Gastrocnemius medialis (tissue), 4 donors: ENCODE results near the gene OR1N1. TPM values are rescaled to one million over a fixed set of nuclear protein-coding genes. Genes with fewer than 3 reads are reported as not detected.

ENCODE experiments used
- ATAC-seq, 2 donors: fragments of 150-250 bp; one replicate each; pipeline ENCODE4 v1.9.1; 2016
- DNase-seq, 2 donors: peaks; one replicate each; pipeline ENCODE4 v3.0.0-alpha.2; 2019
- H3K27ac ChIP-seq, 4 donors: fragments of 200-600 bp; sonication (generic); 1 replicate in 1 of 4; 2 replicates in 3 of 4; pipeline ENCODE4 v1.5.1; 2016 to 2018; ENCODE audit warnings: mild to moderate bottlenecking in 2 of 4, moderate library complexity in 1 of 4
- H3K27me3 ChIP-seq, 3 donors: fragments of 200-600 bp; sonication (generic) in 2 of 3; 1 replicate in 1 of 3; 2 replicates in 2 of 3; pipeline versions ENCODE4 v1.5.1 to v1.6.0; 2016 to 2019; ENCODE audit warnings: mild to moderate bottlenecking in 1 of 3, moderate library complexity in 1 of 3
- H3K36me3 ChIP-seq, 2 donors: fragments of 200-600 bp; sonication (generic) in 1 of 2; one replicate each; pipeline ENCODE4 v1.5.1; 2017 to 2018
- H3K4me1 ChIP-seq, 2 donors: fragments of 200-600 bp; sonication (generic) in 1 of 2; one replicate each; pipeline ENCODE4 v1.5.1; 2016 to 2017; ENCODE audit warnings: mild to moderate bottlenecking in 2 of 2
- H3K4me3 ChIP-seq, 4 donors: fragments of 200-600 bp; sonication (generic) in 3 of 4; 1 replicate in 1 of 4; 2 replicates in 3 of 4; pipeline ENCODE4 v1.5.1; 2016 to 2019; ENCODE audit warnings: mild to moderate bottlenecking in 2 of 4
- H3K9me3 ChIP-seq, 3 donors: fragments of 200-600 bp; sonication (generic) in 2 of 3; 1 replicate in 1 of 3; 2 replicates in 2 of 3; pipeline ENCODE4 v1.5.1; 2016 to 2019
- POLR2A ChIP-seq, 2 donors: fragments of 450-650 bp; IDR thresholded peaks; one replicate each; pipeline ENCODE4 v1.6.1; 2017; ENCODE audit warnings: antibody characterized with exemption in 2 of 2, mild to moderate bottlenecking in 2 of 2, moderate library complexity in 2 of 2
- in situ Hi-C, 4 donors: fragments of 200-750 bp; cut with MboI; loops; one replicate each; pipeline versions ENCODE4 v1.15.0 to v1.8.0; 2017; ENCODE audit warnings: low sequenced_read_pairs in 4 of 4
- intact Hi-C: fragments of 100-400 bp; cut with DNase I; formaldehyde crosslinking; loops from one replicate; pipeline ENCODE4 v1.15.1; 2023; ENCODE audit warnings: low total_unique reads
- total RNA-seq, 4 donors: library from RNA; depleted of rRNA; stranded (reverse); fragments of >200 nt; gene quantifications; one replicate each; pipeline versions ENCODE4 v1.1.0 to v1.2.3, GENCODE V29; 2016
- TF ChIP-seq, protein P1 (sequence below), 5 experiments: fragments of 450-650 bp in 3 of 5; fragments of 200-600 bp in 2 of 5; sonication (generic) in 2 of 5; IDR thresholded peaks in 4 of 5; conservative IDR thresholded peaks in 1 of 5; 1 replicate in 4 of 5; 2 replicates in 1 of 5; pipeline ENCODE4 v1.5.1; 2016 to 2019; ENCODE audit warnings: antibody characterized with exemption in 5 of 5, mild to moderate bottlenecking in 3 of 5, moderate library complexity in 3 of 5

Gene OR1N1
- total RNA-seq, 4 donors from 2014 or later: not detected

GRCh38 chr9:122477826-122478225, 49.3 kb downstream of the OR1N1 start, which contains the start of gene OR1J1:
TSS of gene OR1J1 (minus strand) at chr9:122477926. CDS start at chr9:122477926, 0 bp downstream.
- DNase-seq (no peak), ATAC-seq (no peak)
- in situ Hi-C loops: no loop called here
- Histone ChIP-seq H3K36me3 (no peaks in the 10 kb centered on the region), H3K9me3 (no peaks in the 10 kb centered on the region), H3K27me3 (no peaks in the 10 kb centered on the region), H3K4me1 (no peaks in the 10 kb centered on the region), H3K27ac (no peak within 1 kb of the TSS), H3K4me3 (no peak within 1 kb of the TSS)
- no peak for TF ChIP-seq POLR2A (IDR thresholded peaks at IDR 0.05)
- intact Hi-C loops: no loop called here

DNA sequence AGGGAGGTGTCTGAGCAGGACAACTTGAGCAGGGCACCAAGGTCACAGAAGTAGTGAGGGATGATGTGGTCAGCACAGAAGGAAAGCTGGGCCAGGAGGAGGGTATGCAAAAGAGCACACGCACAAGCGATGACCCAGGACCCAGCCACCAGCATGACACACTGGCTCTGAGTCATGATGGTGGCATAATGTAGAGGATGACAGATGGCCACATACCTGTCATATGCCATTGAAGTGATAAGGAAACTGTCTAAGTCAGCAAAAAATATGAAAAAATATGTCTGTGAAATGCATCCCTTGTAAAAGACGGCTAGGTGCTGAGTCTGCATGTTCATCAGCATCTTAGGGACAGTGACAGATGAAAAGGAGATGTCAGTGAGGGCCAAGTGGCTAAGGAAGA, 49.7 kb downstream of the OR1N1 start:
- DNase-seq: no peak
- Histone ChIP-seq H3K36me3 (no peaks in the 10 kb centered on the region), H3K9me3 (no peaks in the 10 kb centered on the region), H3K4me3 (no peak overlapping the region), H3K27me3 (no peaks in the 10 kb centered on the region), H3K27ac (no peak overlapping the region), H3K4me1 (no peaks in the 10 kb centered on the region)
- intact Hi-C loops (no loop called here), in situ Hi-C loops (no loop called here)
- no peak for ATAC-seq
- TF ChIP-seq, protein P1, sequence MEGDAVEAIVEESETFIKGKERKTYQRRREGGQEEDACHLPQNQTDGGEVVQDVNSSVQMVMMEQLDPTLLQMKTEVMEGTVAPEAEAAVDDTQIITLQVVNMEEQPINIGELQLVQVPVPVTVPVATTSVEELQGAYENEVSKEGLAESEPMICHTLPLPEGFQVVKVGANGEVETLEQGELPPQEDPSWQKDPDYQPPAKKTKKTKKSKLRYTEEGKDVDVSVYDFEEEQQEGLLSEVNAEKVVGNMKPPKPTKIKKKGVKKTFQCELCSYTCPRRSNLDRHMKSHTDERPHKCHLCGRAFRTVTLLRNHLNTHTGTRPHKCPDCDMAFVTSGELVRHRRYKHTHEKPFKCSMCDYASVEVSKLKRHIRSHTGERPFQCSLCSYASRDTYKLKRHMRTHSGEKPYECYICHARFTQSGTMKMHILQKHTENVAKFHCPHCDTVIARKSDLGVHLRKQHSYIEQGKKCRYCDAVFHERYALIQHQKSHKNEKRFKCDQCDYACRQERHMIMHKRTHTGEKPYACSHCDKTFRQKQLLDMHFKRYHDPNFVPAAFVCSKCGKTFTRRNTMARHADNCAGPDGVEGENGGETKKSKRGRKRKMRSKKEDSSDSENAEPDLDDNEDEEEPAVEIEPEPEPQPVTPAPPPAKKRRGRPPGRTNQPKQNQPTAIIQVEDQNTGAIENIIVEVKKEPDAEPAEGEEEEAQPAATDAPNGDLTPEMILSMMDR (IDR thresholded peaks at IDR 0.05 in 4 of 5, conservative IDR thresholded peaks at IDR 0.05 in 1 of 5): no peak

Other genes with a start within 250 kb of the OR1N1 start
- gene PTGS1, start 156.3 kb downstream of the OR1N1 start, total RNA-seq: 1 to 10 TPM in 3 of 4 donors, under 1 TPM in 1; 0.78 to 1.8 (median 1.0) TPM
- gene OR1J1, start 49.4 kb downstream of the OR1N1 start, total RNA-seq: not detected
- not detected for gene OR1J2, start 16.5 kb downstream of the OR1N1 start, total RNA-seq
- not detected for gene OR1J4, start 8.2 kb downstream of the OR1N1 start, total RNA-seq
- gene OR1N2, start 25.8 kb upstream of the OR1N1 start, total RNA-seq: not detected
- gene OR1L8, start 56.1 kb upstream of the OR1N1 start, total RNA-seq: not detected
- gene OR1Q1, start 87.4 kb upstream of the OR1N1 start, total RNA-seq: not detected
- gene OR1B1, start 130.3 kb upstream of the OR1N1 start, total RNA-seq: not detected
- not detected for gene OR1L1, start 134.4 kb upstream of the OR1N1 start, total RNA-seq
- gene OR1L3, start 147.8 kb upstream of the OR1N1 start, total RNA-seq: not detected
- gene OR1L4, start 196.7 kb upstream of the OR1N1 start, total RNA-seq: not detected
- not detected for gene OR1L6, start 215.0 kb upstream of the OR1N1 start, total RNA-seq